Ramos (cell line): ENCODE measurements around the gene HIPK2.

Source experiments
- in situ Hi-C: fragments of 300-500 bp; cut with MboI; formaldehyde crosslinking; loops from one replicate; pipeline ENCODE4 v1.14.3; 2022; ENCODE audit warnings: low sequenced_read_pairs; ENCODE audit not compliant: unreplicated experiment

HIPK2 gene

GRCh38 chr7:139531094-139531493 is 246.7 kb downstream of the HIPK2 start:
- in situ Hi-C loops: no loop called here

GRCh38 chr7:139526578-139527544 is 250.9 kb downstream of the HIPK2 start:
- in situ Hi-C loops: no loop called here

- in situ Hi-C loops: no loop called here
Observed at GRCh38 chr7:139525750-139526149, 252.0 kb downstream of the HIPK2 start.

- in situ Hi-C loops: no loop called here
Observed at GRCh38 chr7:139525239-139525638, 252.6 kb downstream of the HIPK2 start.

- in situ Hi-C loops: no loop called here
Observed at GRCh38 chr7:139523968-139524815, 253.6 kb downstream of the HIPK2 start.

GRCh38 chr7:139523199-139523941 is 254.4 kb downstream of the HIPK2 start, which contains the start of gene CLEC2L:
Gene CLEC2L, plus strand, starts transcription at chr7:139523685. Its CDS starts 243 bp downstream, at chr7:139523928.
- in situ Hi-C loops: no loop called here

GRCh38 chr7:139522830-139523198 is 255.0 kb downstream of the HIPK2 start:
- in situ Hi-C loops: no loop called here

- in situ Hi-C loops: no loop called here
Observed at GRCh38 chr7:139521439-139521838, 256.4 kb downstream of the HIPK2 start.

GRCh38 chr7:139515266-139515665 is 262.5 kb downstream of the HIPK2 start:
- in situ Hi-C loops: no loop called here
